K562 (cell line): ENCODE results near the gene CRADD. TPM values are rescaled to one million over a fixed set of nuclear protein-coding genes. Genes with fewer than 3 reads are reported as not detected.
A peak's percentile ranks its signal among the peaks of the same experiment; 100 is the strongest.

Experiments
- ATAC-seq: fragments of 200-7000 bp; cut with Tn5 transposase; 3 replicates; pipeline ENCODE4 v1.9.1; 2020; ENCODE audit warnings: moderate library complexity
- BruUV-seq: library from RNA; stranded (reverse); fragments of 400-500 nt; replicated peaks from 2 replicates; lab custom pipeline; 2021; lab: Mats Ljungman, UMichigan
- CTCF ChIA-PET: fragments of 300-600 bp; formaldehyde crosslinking; extraction: SDS; loops from one replicate; lab custom pipeline; 2021; ENCODE audit warnings: low intra/inter-chr PET ratio; lab: Yijun Ruan, JAX
- POLR2A ChIA-PET: fragments of 300-600, 350-650 bp; sonication (Branson Sonifier 250); formaldehyde crosslinking; extraction: SDS; loops from one replicate; lab custom pipeline; 2021; ENCODE audit warnings: antibody characterized with exemption, inconsistent platforms; lab: Yijun Ruan, JAX
- DNase-seq, 4 experiments: peaks; one replicate each; pipeline versions ENCODE4 v3.0.0 to v3.0.0-alpha.2; 2011 to 2018; ENCODE audit warnings: low spot score in 3 of 4, mixed read lengths in 3 of 4; ENCODE audit errors: extremely low read depth in 1 of 4
- FAIRE-seq: peaks from 2 replicates; lab custom pipeline; 2011; peaks lifted over from hg19 to GRCh38; lab: Jason Lieb, UNC
- H2AFZ ChIP-seq: 2 replicates; pipeline ENCODE4 v1.6.0; 2011; ENCODE audit warnings: low read depth, low read length, control low read depth, inconsistent platforms
- H3K27ac ChIP-seq: fragments of 200-600 bp; 3 replicates; pipeline ENCODE4 v1.8.0; 2011; ENCODE audit warnings: low read depth, mild to moderate bottlenecking, control low read depth, inconsistent platforms, low read length, moderate library complexity, mixed read lengths; ENCODE audit errors: extremely low read depth
- H3K27me3 ChIP-seq, 2 experiments: fragments of 300-600 bp in 1 of 2; 2 replicates in 1 of 2; 3 replicates in 1 of 2; pipeline versions ENCODE4 v1.6.0 to v1.8.0; 2011; ENCODE audit warnings: inconsistent platforms in 2 of 2, low read length in 2 of 2, mild to moderate bottlenecking in 1 of 2, mixed read lengths in 1 of 2, moderate library complexity in 1 of 2; ENCODE audit not compliant: control insufficient read depth in 2 of 2, insufficient read depth in 2 of 2
- H3K36me3 ChIP-seq: fragments of 300-600 bp; 3 replicates; pipeline ENCODE4 v1.8.0; 2011; ENCODE audit warnings: mild to moderate bottlenecking, low read length, inconsistent platforms; ENCODE audit not compliant: control insufficient read depth, insufficient read depth
- H3K4me1 ChIP-seq, 2 experiments: fragments of 200-600 bp in 1 of 2; replicated peaks in 1 of 2; 2 replicates in 1 of 2; 3 replicates in 1 of 2; pipeline versions ENCODE4 v1.5.1 to v1.8.0; 2011; ENCODE audit warnings: inconsistent platforms in 2 of 2, low read length in 2 of 2, mild to moderate bottlenecking in 1 of 2, mixed read lengths in 1 of 2, moderate library complexity in 1 of 2; ENCODE audit not compliant: control insufficient read depth in 2 of 2, insufficient read depth in 2 of 2
- H3K4me2 ChIP-seq: 2 replicates; pipeline ENCODE4 v1.6.1; 2011; ENCODE audit warnings: low read length, control low read depth, inconsistent platforms, mixed read lengths; ENCODE audit not compliant: insufficient read depth
- H3K4me3 ChIP-seq: fragments of 200-600 bp; sonication (generic), shearing (Covaris generic); 2 replicates; pipeline ENCODE4 v1.5.1; 2016; ENCODE audit warnings: control low read depth, inconsistent platforms
- H3K79me2 ChIP-seq: fragments of 200-600 bp; 3 replicates; pipeline ENCODE4 v1.8.0; 2011; ENCODE audit warnings: low read length, inconsistent platforms; ENCODE audit not compliant: control insufficient read depth, insufficient read depth
- H3K9ac ChIP-seq, 2 experiments: 2 replicates each; pipeline versions ENCODE4 v1.6.0 to v1.6.1; 2011; ENCODE audit warnings: low read depth in 2 of 2, low read length in 2 of 2, control low read depth in 1 of 2, inconsistent platforms in 1 of 2, mild to moderate bottlenecking in 1 of 2, mixed read lengths in 1 of 2; ENCODE audit not compliant: insufficient read depth in 1 of 2
- H3K9me1 ChIP-seq: one replicate; pipeline ENCODE4 v1.6.0; 2011; ENCODE audit warnings: inconsistent platforms, mild to moderate bottlenecking, low read length, moderate library complexity; ENCODE audit not compliant: control insufficient read depth, insufficient read depth
- H3K9me3 ChIP-seq: replicated peaks from 2 replicates; pipeline ENCODE4 v1.5.1; 2011; ENCODE audit warnings: low read depth, low read length, inconsistent platforms; ENCODE audit not compliant: control insufficient read depth, insufficient read depth
- H4K20me1 ChIP-seq: replicated peaks from 2 replicates; pipeline ENCODE4 v1.6.1; 2011; ENCODE audit warnings: low read length, inconsistent platforms, mixed read lengths; ENCODE audit not compliant: control insufficient read depth, insufficient read depth
- E4F1 ChIP-seq: fragments of 250-450 bp; sonication (Bioruptor Pico); IDR thresholded peaks from 2 replicates; pipeline ENCODE4 v1.5.0; 2021; ENCODE audit warnings: mild to moderate bottlenecking, borderline replicate concordance
- MITF ChIP-seq: IDR thresholded peaks from 2 replicates; pipeline ENCODE4 v1.6.1; 2014; ENCODE audit warnings: antibody characterized with exemption
- PHB ChIP-seq: fragments of 250-450 bp; sonication (Bioruptor Pico); IDR thresholded peaks from 2 replicates; pipeline ENCODE4 v1.5.0; 2021
- THAP12 ChIP-seq: fragments of 250-450 bp; sonication (Bioruptor Pico); IDR thresholded peaks from 2 replicates; pipeline ENCODE4 v1.9.0; 2021; ENCODE audit warnings: mild to moderate bottlenecking, inconsistent platforms
- ZBTB12 ChIP-seq: fragments of 250-450 bp; sonication (Bioruptor Pico); IDR thresholded peaks from 2 replicates; pipeline ENCODE4 v1.4.0; 2020
- ZBTB34 ChIP-seq: fragments of 250-450 bp; sonication (Bioruptor Pico); IDR thresholded peaks from 2 replicates; pipeline ENCODE4 v1.8.0; 2021; ENCODE audit warnings: mild to moderate bottlenecking, moderate library complexity
- ZNF316 ChIP-seq: fragments of 450-650 bp; IDR thresholded peaks from 2 replicates; pipeline ENCODE4 v1.6.1; 2016
- WGBS: fragments of 100-300 bp; shearing (Covaris generic); methylation state at CpG from one replicate; pipeline ENCODE4 v1.1.6; 2016; ENCODE audit warnings: low coverage, mixed read lengths; ENCODE audit not compliant: insufficient coverage; ENCODE audit errors: missing lambda C conversion rate; 5-methylcytosine and 5-hydroxymethylcytosine counted together
- in situ Hi-C: fragments of 300-500 bp; cut with MboI; formaldehyde crosslinking; loops from 4 replicates; pipeline ENCODE4 v1.15.0; 2018; ENCODE audit warnings: inconsistent platforms, mixed read lengths
- intact Hi-C: fragments of 100-400 bp; cut with micrococcal nuclease; formaldehyde crosslinking; loops from 2 replicates; pipeline ENCODE4 v1.14.2; 2022
- polyA plus RNA-seq, 8 experiments: library from polyadenylated mRNA; depleted of rRNA in 4 of 8; stranded (reverse) in 5 of 8; unstranded in 3 of 8; fragments of >200 nt; fragmentation: Nextera tagmentation in 2 of 8; fragmentation: Illumina TruSeq in 1 of 8; extraction: Ambion mirVana in 2 of 8; extraction: Trizol in 1 of 8; gene quantifications; 2 replicates each; pipeline versions ENCODE4 v1.2.1 to v1.2.3, GENCODE V29; 2011 to 2014; ENCODE audit warnings: inconsistent platforms in 1 of 8, missing spikeins in 1 of 8
- total RNA-seq, 7 experiments: library from RNA; depleted of rRNA in 6 of 7; stranded (reverse); fragments of >200 nt in 6 of 7; fragmentation: Illumina TruSeq in 2 of 7; extraction: Trizol in 2 of 7; gene quantifications; 2 replicates each; pipeline versions ENCODE4 v1.2.1 to v1.2.3, GENCODE V29; 2011 to 2021; ENCODE audit warnings: low replicate concordance in 1 of 7

CRADD gene
- total and polyA plus RNA-seq, 9 of the 15 experiments (the other 6 are each of a cell fraction or from before 2014, with no cell fraction given): 20.5 to 41.1 (median 25.9) TPM

GRCh38 chr12:93734784-93735183, 57.6 kb downstream of the CRADD start:
- Histone ChIP-seq H3K4me1 (peaks cover 6 to 24% of the 10 kb centered on the region in 2 experiments; a peak in 4 of 5 replicates), H3K9me1 (no peaks in the 10 kb centered on the region), H4K20me1 (no peaks in the 10 kb centered on the region), H3K27ac (no peak overlapping the region), H3K4me3 (no peak overlapping the region), H2AFZ (no peak overlapping the region), H3K27me3 (no peaks in the 10 kb centered on the region), H3K9me3 (no peaks in the 10 kb centered on the region; the same call in 1 of the 2 replicates), H3K36me3 (no peaks in the 10 kb centered on the region), H3K4me2 (no peak overlapping the region), H3K79me2 (peaks cover 26% of the 10 kb centered on the region; the same call in 2 of the 3 replicates), H3K9ac (no peak overlapping the region)
- DNase-seq (no peak), FAIRE-seq (no peak), ATAC-seq (no peak)
- no TSS peak for BruUV-seq
- no peak for TF ChIP-seq E4F1 (CRISPR knock-in tag)
- no peak for TF ChIP-seq ZBTB34 (CRISPR knock-in tag)
- TF ChIP-seq THAP12 (CRISPR knock-in tag): no peak
- no peak for TF ChIP-seq ZBTB12 (CRISPR knock-in tag)
- 0 out of 2 replicates have a peak, but pooled peaks have one; percentile 28 for TF ChIP-seq ZNF316
- TF ChIP-seq MITF: no peak
- TF ChIP-seq PHB (CRISPR knock-in tag): no peak
- intact Hi-C loops (no loop called here), in situ Hi-C loops (no loop called here)
- WGBS: 73% methylated on average over 2 of the region's 2 CpGs
- POLR2A ChIA-PET: interaction anchor here (1.3 to 1.5 kb wide), 2 partner anchors 8 to 36 kb away, joined by 4 to 5 read pairs; no protein-coding TSS in a partner anchor
- CTCF ChIA-PET: no interaction called here
